A172 (cell line): ENCODE results near the gene LRRC72. TPM values are rescaled to one million over a fixed set of nuclear protein-coding genes. Genes with fewer than 3 reads are reported as not detected.
"Not testable (repeated sequence)": the region's sequence is repeated elsewhere in the genome, so short reads cannot be mapped to it uniquely, and the experiment has no call there.

ENCODE experiments used
- DNase-seq: peaks from one replicate; pipeline ENCODE4 v3.0.0-alpha.2; 2015; ENCODE audit warnings: low spot score
- total RNA-seq: library from RNA; depleted of rRNA; stranded (reverse); fragments of >200 nt; shearing (Covaris generic); gene quantifications from 2 replicates; pipeline ENCODE4 v1.2.3, GENCODE V29; 2014

LRRC72 gene
- total RNA-seq, 1 experiment from 2014 or later: not detected

DNA sequence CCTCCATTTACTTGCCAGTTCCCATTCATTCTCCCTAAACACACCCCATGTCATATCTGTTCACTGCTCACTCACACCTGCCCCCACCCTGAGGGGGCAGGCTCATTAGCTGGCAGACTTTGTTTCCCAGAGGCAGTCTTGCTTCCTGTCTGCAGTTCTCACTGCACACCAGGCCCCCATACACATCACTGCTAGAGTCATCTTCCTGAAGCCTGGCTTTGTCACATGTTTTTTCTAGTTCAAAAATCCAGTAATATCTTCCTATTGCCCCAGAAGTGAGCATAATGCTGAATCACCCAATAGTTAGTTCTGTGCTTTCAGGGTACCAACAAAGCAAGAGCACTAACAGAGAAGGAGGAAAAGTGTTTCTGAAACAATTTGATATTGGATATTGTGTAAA, 1.9 kb downstream of the LRRC72 start:
- no peak for DNase-seq

DNA sequence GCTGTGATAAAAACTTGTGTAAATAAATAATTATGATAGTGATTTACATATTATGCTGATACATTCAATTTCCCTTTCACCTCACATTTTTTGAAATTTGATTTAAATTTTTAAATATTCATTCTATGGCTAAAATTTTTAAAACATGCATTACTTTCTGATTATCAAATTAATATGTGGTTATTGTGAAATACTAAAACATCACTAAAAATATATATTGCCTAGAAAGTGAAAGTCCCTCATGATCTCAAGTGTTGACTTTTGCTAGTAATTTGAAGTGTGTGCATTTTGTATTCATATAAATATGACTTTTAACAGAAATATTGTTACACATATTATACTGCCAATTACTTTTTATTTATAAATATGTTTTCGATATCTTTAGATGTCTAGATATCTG, 3.1 kb downstream of the LRRC72 start:
- no peak for DNase-seq

GRCh38 chr7:16531707-16532106, 5.1 kb downstream of the LRRC72 start:
- DNase-seq: no peak

- no peak for DNase-seq
Measured at GRCh38 chr7:16532272-16532671, 5.6 kb downstream of the LRRC72 start.

DNA sequence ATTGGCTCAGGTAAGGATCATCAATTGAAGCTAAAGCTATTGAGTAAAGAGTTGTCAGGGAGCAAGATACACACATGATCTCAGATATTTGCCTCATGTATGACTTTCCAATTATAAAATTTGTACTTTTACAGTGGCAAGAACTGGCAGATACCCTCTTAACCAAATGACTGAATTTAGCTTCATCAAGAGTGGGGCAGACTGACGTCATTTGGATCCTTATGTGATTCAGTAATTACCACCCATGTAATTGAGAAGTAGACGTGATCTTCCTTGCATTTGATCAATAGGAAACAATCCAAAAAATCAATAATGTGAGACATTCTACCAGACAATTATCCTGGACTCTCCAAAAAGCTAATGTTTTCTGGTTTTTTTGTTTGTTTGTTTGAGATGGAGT, 8.9 kb downstream of the LRRC72 start:
- no peak for DNase-seq

DNA sequence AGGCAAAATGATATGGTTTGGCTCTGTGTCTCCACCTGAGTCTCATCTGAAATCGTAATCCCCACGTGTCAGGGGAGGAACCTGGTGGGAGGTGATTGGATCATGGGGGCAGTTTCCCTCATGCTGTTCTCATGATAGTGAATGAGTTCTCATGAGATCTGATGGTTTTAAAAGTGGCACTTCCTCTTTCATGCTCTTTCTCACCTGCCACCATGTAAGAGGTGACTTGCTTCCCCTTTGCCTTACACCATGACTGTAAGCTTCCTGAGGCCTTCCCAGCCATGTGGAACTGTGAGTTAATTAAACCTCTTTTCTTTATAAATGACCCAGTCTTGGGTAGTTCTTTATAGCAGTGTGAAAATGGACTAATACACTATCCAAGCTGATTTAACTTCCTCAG, 13.9 kb downstream of the LRRC72 start:
- not testable (repeated sequence) for DNase-seq

DNA sequence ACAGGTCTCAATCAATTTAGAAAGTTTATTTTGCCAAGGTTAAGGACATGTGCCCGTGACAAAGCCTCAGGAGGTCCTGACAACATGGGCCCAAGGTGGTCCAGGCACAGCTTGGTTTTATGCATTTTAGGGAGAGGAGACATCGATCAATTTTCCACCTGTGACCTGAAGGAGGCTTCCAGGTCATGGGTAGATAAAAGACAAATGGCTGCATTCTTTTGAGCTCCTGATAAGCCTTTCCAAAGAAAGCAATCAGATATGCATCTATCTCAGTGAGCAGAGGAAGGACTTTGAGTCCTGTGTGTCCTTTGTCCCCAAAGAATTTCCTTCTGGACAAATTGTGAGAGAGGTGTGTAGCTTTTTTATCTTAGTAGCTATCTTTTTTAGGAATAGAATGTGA, 15.8 kb downstream of the LRRC72 start:
- no peak for DNase-seq

GRCh38 chr7:16543456-16543855, 16.8 kb downstream of the LRRC72 start:
- no peak for DNase-seq

DNA sequence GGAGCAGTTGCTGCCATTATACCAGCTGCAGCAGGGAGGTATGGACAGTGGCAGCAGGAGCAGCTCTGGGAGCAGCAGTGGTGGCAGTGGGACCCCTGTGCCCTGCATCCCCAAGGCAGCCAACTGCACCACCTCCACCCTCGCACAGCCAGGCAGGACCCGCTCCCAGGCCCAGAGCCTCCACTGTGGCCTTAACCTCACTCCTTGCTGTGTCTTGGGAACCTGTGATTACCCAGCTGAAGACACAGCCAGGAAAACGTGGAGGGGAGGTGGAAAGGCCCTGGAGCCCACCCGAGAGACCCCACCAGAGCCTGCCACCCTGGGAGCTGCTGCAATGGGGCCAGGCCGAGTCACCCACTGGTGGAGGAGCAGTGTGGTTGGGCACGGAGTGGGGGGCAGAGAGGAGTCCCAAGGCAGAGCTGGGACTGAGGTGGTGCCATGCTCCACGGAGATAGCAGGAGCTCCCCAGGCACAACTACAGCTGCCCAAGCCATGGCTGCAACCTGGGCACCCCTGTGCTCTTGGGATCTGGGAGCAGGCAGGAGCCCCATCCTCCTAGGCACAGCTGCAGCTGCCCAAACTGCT, 20.4 kb downstream of the LRRC72 start:
- DNase-seq: no peak

GRCh38 chr7:16548428-16548827, 21.8 kb downstream of the LRRC72 start:
- no peak for DNase-seq

DNA sequence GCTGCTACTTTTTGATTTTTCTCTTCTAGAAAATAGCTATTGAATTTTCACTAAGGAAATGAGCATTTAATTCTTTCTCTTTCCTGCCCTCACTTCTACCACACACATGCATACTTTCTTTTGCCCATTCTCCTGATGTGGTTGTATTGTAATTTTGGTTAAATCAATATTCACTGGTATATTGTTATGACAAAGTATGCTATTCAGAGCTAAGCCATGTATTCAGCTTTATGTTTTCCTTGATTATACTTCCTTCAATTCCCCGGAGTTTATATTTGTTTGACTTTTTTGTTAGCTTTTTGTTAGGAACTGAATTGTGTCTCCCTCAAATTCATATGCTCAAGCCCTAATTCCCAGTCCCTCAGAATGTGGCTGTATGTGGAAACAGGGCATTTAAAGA, 24.0 kb downstream of the LRRC72 start:
- DNase-seq: no peak

GRCh38 chr7:16554518-16555236, 28.1 kb downstream of the LRRC72 start:
- DNase-seq: no peak

DNA sequence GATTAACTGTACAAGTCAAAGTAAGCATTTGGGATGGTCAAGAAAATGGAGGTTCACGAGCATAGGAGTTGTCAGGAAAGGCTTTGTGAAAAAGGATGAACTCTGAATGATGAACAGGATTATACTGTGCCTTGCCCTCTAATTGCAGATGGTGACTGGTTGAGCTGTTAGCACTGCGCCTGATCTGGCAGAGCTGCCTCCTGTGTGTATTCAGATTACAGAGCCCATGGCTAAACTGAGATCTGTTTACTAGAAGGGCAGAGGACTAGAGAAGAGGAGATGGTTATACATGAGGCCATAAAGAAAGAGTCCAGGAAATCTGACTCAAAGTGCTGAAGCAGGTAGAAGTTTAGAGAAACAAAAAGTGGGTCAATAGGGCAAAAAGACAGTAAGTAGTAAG, 29.7 kb downstream of the LRRC72 start:
- no peak for DNase-seq

DNA sequence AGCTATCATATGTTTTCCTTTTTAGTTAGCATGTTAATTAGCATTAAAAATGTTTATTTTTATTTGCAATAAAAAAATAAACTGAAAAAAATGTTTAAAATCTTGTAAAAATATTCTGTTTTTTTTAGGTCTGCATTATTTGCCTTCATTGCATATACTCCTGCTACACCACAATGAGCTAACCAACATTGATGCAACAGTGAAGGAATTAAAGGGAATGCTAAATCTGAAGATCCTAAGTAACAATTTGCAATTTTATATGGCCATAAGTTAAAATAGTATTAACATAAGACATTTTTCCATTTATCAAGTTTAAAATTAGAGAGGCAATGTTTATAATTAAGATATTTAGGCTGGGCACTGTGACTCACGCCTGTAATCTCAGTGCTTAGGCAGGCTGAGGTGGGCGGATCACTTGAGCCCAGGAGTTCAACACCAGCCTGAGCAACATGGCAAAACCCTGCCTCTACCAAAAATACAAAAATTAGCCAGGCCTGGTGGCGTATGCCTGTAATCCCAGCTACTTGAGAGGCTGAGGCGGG, 32.2 kb downstream of the LRRC72 start:
- DNase-seq: no peak

- no peak for DNase-seq
Measured at GRCh38 chr7:16559497-16560179, 33.0 kb downstream of the LRRC72 start.

GRCh38 chr7:16561943-16562342, 35.3 kb downstream of the LRRC72 start:
- DNase-seq: no peak

DNA sequence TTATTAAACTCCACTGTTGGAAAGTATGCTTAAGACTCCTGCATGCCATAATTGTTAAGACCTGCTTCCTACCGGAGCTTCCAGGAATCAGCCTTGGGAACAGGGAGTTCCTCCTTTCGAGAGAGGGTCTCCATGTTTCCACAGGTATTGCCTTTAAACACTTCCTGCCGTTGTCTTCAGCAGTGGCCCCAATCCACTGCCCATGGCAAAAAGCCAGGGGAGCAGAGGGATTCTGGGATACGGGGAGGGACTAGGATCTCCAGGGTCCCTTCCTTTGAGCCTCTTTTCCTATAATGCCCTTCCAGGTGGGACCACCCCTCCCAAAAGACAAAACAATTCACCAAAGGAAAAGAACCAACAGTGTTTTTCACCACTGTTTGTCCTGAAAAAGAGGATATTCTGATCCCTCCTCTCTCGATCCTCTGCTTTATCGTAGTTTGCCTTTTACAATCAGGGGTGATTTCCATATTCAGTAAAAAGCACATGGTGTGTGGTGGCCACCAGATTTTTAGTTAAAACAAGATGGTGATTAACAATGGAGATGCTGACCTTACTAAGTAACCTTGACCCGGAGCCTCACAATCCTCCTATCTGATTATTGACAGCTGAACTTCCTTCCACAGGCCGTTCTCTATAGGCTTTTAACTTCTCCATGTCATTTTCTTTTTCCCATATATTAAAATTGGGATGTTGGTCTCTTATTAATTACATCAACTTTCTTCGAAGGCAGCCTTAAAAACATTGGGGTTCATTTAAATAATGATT, 36.0 kb downstream of the LRRC72 start:
- no peak for DNase-seq

GRCh38 chr7:16563281-16564022, 36.8 kb downstream of the LRRC72 start:
- no peak for DNase-seq

DNA sequence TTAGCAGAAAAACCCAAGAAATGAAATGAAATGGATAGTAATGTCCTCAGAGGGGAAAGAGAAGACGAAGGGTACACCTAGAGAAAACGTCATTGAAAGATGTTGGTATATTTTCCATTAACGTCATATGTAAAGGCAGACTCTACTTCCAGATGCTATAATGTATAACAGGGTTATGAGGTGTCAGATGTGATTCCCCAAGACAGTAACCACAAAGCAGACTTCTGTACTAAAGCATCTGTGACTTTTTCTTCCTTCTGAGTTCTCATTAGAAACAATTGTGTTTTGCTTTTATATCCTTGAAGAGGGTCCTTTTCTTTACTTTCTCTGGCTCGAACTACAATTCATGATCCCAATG, 37.4 kb downstream of the LRRC72 start:
- DNase-seq: no peak

DNA sequence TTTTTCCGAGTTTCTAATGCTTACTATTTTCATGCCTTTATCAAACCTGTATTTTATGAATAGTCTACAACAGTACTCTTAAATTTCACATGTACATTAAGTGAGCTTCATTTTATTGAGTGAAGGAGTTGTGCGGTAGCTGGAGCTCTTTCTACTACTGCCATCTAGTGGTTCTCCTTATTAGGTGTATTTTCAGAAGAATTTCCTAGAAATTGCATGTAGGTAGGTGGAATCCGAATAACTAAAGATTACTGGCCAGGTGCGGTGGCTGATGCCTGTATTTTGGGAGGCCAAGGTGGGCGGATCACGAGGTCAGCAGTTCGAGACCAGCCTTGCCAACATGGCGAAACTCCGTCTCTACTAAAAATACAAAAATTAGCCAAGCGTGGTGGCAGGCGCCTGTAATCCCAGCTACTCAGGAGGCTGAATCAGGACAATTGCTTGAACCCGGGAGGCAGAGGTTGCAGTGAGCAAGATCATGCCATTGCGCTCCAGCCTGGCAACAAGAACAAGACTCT, 38.3 kb downstream of the LRRC72 start:
- DNase-seq: peak; percentile 63

DNA sequence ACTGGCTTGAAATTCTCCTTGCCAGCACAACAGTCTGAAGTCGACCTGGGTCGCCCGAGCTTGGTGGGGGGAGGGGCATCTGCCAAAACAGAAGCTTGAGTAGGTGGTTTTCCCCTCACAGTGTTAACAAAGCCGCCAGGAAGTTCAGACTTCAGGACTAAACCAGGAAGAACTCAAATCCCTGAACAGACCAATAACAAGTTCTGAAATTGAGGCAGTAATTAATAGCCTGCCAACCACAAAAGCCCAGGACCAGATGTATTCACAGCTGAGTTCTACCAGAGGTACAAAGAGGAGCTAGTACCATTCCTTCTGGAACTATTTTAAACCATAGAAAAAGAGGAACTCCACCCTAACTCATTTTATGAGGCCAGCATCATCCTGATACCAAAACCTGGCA, 45.3 kb downstream of the LRRC72 start:
- no peak for DNase-seq
